GM03348 (cell line): Measurements from ENCODE around the gene GAREM2.

ENCODE experiments used
- DNase-seq: peaks from one replicate; pipeline ENCODE4 v3.0.0; 2012; ENCODE audit warnings: low spot score

The GAREM2 gene

DNA sequence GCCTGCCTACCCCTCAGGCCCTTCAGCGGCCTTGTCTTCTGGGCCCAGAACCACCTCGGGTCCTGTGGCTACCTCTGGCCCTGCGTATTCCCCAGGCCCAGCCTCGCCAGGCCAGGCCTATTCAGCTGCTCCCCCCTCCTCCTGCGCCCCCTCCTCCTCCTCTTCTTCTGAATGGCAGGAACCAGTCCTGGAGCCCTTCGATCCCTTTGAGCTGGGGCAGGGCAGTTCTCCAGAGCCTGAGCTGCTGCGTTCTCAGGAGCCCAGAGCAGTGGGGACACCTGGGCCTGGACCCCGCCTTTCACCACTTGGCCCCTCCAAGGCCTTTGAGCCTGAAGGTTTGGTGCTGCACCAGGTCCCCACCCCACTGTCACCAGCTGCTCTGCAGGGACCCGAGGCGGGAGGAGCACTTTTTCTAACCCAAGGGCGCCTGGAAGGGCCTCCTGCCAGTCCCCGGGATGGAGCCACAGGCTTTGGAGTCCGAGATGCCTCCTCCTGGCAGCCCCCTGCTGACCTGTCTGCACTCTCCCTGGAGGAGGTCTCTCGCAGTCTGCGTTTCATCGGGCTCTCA is 14.7 kb downstream of the GAREM2 start:
- no peak for DNase-seq

DNA sequence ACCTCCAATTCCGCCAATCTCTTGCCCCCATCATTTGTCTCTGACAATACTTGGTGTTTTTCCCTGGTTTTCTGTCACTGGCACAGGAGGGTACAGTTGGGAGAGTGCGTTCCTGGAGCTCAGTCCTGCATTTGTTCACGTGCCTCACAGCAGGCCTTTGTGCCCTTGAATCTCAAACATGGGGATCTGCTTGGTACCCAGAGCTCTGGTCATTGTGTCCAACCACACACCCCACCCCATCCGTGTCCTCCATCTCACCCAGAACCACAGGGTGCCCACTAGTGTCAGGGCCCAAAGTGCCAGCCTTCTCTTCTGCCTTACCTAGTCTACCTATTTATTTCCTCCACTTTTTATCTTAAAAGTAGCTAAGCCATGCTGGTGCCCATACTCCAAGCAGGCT is 16.2 kb downstream of the GAREM2 start:
- DNase-seq = no peak

DNA sequence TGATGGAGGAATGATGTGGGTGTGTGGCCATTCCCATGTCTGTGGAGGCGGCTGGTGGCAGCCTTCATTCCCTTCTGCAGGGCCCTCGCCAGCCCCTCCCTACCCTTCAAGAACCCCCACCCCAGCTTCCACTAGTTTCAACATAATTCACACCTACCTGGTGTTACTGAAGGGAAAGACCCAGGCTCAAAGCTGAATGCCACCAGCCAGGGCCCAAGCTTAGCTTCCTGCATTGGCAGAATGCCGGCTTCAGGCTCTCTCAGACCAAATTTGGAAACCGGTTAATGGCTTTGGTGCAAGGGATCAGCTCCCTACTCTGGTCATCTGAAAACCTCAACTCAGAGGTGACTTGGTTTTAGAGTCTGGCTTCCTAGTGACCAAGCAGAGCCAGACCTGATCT is 16.9 kb downstream of the GAREM2 start:
- no peak for DNase-seq

DNA sequence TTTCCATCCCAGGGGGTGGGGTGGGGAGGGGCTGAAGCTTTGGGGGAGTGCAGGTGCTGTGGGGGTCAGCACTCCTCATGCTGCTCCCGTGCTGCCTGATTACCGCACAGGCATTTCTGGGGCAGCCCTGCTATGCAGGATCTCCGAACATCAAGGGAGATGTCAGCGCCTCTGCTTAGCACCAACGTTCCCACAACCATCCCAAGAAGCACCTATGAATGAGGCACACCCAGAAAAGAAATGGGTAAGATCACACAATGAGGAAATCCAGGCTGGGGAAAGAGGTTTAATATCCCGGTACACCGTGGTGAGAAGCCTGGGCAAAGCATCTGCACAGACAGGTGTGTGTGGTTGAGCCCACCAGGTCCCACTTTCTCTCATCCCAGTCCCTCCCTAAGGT is 17.5 kb downstream of the GAREM2 start:
- no peak for DNase-seq

DNA sequence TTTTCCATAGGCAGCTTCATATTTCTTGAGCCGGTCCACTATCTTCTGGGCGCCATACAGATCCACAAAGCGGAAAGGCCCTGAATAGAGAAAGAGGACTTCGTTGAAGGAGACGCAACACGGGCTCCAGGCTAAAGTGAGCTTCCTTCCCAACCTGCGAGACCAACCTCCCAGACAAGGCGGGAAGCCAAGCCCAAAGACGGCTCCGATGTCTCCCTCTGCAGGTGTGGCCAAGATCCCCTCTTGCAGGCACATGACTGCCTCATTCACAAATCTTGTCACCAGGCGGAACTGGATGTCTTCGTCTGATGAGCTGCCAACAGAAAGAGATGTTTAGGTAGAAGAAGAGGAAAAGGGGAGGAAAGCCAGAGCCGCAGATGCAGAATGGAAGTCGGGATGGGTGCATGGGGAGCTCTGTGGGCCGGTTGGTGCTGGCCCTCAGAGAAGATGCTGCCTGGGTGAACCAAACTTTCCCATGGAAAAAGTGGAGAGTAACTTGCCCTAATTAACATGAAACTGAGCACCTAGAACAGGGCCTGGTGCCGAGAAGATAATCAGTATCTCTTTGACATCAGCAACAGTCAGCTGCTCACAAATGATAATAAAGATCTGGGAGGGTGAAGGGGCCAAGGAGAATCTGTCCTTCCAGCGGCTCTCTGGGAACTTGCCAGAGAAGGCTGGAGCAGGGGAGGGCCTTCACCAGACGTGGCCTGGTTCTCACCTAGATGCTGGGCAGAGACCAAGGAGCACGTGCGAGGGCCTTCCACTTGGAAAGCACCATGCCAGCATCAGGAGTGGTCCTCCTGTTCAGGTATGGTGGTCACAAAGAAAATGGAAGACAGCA is 18.6 kb downstream of the GAREM2 start:
- DNase-seq = no peak

DNA sequence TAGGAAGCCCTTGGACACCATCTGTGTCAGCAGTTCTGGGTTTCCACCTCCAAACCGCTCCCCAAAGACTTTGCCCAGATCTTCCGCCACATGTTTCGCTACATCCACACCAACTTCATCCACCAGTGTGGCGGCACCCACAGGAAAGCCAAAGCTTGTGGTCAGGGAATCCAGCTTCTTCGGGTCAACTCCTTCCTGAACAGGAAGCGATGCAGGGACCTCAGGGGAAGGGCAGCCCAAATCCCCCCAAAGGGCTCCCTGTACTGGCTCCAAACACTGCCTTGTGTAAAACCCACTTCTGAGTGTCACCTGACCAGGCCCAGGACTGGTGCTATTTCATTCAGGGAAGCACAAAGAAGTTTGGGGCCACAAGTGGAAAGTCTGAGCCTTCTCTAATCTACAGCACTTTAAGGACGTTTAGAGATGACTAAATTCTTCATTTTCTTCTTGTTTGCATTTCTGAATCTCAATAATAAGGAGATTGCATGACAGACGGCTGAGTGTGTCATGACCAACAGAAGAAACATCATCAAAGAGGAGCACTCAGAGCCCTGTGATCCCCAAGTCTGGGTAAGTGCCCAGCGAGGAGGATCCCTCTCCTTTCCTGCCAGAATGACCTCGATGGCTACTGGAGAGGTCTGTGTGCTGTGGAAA is 20.8 kb downstream of the GAREM2 start:
- DNase-seq = no peak

DNA sequence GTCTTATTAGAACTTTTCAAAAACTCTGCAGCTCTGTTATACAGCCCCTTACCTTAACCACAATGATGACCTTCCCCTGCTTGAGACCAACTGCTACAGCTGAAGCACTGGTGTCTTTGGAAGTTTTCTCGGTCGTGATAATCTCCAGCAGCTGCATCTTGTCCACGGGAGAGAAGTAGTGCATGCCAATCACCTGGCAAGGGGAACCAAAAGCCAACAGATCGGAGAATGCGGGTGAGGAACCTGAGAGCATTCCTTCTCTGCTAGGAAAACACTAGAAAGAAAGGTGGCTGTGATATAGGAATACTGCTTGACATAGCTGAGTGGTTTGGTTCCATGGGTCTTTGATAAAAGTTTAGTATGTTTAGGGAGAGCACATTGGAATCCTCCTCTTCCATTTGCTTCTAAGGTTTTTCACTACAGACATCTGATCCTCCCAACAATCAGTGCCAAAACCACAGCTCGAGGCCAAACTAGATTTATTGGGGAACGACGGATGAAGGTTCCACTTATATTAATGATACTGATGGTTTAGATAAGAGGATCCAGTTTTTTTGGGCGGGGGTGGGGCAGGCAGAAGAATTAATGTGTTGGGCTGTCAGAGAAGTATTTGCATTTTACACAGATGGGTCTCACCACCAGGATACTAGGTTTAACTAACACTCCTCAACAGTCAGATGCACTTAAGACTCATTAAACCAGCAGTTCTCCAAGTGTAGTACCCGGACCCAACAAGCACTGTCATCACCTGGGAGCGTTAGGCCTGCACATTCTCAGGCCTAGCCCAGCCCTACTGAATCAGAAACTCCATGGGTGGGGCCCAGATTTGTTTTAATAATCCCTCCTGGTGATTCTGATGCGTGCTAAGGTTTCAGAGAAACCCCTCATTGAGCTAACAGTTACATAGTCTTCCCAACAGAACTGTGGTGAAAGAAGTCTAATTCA is 22.4 kb downstream of the GAREM2 start:
- no peak for DNase-seq

DNA sequence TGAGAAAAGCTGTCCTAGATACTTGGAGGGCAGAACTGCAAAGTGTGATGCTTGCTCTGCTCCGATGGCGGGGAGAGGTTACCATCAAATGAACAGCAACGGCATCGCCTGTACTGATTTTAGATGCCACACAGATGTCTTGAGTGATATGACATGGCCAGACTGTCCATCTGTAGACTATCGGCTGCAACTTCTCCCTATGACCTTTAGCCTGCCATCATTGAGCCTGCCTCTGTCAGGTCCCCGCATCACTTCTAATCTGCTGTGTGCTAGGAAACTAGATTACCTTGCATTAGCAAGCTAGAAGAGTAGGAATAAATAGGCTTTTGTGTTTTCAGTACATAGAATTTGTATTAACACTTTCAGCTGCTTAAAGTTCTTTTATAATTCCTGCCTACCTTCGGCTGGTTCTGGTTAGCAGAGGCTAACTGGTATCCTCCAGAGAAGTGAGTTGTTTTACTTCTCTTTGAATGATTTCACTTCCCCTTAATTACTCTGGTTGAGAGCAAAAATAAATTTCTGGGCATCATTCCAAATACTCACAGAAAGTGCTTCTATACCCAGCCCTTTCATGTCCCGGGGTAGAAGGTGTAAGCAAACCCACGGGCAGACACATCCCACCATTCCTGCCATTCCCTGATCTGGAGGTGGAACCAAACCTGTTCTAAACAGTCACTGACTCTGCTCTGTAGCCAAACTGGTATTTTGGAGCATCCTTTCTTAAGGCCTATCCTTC is 24.0 kb downstream of the GAREM2 start:
- no peak for DNase-seq

DNA sequence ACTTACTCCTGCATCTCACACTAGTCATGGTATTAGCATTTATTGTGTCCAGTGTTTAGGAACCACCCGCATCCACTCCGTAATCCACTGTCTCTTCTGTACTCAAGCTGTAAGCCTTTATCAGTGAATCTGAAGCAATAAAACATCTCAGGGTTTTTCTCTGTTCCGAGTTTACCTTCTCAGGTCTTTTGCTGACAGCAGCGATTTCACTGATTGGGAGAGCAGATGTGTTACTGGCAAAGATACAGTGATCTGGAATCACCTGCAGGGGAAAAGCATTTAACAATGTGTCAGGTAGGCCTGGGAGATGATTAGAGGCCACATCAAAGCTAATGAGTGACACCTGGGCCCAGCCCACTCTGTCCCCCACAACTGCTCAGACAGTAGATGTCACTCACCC is 24.6 kb downstream of the GAREM2 start:
- no peak for DNase-seq

DNA sequence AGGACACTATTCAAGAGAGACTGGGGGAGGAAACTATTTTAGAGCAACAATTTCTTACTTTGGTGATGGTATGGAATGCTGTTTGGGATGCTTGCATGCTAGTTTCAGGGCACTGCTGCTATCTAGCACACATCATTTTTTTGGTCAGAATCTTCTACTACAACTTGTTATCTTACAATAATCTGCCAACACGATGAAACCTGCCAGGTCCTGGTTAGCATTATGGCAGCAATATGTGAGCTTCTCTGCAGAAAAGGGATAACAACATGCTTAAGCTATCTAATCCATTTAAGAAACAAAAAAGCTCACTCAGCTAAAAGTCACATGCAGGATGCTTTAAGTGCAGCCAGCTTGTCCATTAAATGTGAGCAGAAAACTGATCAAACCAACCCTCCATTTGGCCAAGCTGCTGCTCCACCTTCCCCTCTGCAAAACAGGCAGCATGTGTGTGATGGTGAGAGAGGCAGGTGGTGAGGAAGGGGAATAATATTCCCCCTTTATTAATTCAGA is 30.1 kb downstream of the GAREM2 start:
- no peak for DNase-seq

DNA sequence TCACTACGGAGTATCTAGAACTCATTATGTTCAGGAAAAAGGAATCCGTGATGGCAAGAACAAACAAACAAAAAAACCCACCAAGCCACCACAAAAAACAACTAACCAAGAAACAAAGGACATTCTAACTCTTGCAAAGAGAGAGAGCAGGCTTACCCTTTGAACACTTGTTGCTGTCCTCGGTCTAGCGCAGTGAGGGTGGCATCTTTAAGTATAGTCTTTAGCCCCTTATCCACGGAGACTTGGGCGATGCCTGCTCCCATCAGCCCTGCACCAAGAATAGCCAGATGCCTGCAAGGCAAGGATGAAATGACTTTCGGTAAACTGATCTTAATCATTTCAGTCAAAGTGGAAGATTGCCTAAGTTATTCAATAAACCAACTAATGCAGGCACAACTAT is 31.0 kb downstream of the GAREM2 start:
- DNase-seq = no peak

DNA sequence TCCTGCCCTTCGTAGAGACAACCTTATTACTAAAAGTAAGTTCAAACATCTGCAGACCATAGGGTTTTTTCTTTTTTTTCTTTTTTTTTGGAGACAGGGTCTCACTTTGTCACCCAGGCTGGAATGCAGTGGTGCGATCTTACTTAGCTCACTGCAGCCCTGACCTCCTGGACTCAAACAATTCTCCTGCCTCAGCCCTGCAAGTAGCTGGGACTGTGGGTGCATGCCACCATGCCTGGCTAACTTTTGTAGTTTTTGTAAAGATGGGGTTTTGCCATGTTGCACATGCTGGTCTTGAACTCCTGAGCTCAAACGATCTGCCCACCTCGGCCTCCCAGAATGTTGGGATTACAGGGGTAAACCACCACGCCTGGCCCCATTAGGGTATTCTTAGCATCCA is 39.1 kb downstream of the GAREM2 start:
- no peak for DNase-seq

DNA sequence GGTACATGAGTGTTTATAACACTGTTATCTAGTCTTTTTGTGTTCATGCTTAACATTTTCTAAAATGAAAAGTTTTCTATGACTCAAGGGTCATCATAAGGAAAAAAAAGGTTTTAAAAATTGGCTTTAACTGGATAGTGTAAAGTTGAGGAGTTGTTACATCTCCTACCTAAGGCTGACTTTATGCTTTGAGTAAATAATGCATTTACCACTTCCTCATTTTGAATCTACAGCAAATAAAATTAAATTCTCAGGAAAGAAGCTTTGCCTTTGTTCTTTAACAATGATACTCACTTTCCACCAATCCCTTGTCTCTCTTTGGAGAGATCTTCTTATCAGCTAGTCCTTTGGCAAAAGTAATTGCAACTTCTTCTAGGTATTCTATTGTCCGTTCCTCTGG is 41.9 kb downstream of the GAREM2 start:
- no peak for DNase-seq

DNA sequence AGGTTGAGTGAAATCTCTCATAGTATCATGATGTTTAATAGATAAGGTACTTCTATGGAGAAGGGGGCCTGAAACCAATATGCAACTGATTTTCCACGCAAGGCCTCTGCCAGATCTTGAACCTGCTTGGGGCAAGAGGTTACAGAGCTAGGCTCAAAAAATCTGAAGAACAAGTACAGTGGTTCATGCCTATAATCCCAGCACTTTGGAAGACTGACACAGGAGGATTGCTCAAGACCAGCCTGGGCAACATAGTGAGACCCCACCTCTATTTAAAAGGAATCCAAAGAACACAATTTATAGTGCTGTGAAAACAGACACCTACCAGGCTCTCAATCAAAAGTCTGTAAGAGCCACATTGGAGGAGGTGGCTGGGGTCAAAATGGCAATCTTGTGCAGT is 42.9 kb downstream of the GAREM2 start:
- no peak for DNase-seq

DNA sequence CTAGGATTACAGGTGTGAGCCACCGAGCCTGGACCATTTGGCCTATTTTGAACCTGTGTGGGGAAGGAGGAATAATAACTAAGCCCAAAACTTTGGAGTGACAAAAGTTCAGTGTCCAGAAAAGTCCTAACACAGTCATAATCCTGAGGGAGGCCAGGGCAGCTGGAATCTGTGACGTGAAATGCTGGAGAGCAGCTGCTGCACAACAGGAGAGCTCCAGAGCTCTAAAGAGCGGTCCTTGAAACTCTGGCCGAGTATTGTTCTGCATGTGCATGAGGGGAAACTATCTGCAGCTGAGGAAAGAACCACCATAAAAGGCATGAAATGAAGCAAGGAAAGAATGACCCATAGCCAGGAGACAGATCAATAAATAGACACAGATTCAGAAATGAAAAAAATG is 43.7 kb downstream of the GAREM2 start:
- DNase-seq = no peak

DNA sequence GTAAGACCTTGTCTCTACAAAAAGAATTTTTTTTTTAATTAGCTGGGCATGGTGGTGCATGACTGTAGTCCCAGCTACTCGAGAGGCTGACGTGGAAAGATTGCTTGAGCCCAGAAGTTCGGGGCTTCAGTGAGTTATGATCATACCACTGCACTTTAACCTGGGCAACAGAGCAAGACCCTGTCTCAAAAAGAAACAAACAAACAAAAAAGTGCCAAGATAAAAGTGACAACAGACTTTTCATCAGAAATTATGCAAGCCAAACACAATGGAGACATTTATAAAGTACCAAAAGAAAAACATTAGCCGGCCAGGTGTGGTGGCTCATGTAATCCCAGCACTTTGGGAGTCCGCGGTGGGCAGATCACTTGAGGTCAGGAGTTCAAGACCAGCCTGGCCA is 44.8 kb downstream of the GAREM2 start:
- no peak for DNase-seq

DNA sequence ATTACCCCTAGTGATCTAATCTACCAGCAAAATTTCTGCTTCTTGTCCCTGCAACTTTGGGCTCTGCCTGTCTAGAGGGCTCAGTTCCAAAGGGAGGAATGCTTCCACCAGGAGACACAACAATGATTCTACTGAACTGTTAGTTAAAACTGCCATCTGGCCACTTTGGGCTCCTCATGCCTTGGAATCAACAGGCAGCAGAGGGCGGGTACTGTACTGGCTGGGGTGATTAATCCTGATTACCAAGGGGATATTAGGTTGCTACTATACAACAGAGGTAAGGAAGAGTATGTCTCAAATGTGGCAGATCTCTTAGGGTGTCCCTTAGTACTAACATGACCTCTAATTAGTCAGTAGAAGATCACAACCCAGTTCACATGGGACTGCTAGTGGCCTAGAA is 50.1 kb downstream of the GAREM2 start:
- DNase-seq = no peak

DNA sequence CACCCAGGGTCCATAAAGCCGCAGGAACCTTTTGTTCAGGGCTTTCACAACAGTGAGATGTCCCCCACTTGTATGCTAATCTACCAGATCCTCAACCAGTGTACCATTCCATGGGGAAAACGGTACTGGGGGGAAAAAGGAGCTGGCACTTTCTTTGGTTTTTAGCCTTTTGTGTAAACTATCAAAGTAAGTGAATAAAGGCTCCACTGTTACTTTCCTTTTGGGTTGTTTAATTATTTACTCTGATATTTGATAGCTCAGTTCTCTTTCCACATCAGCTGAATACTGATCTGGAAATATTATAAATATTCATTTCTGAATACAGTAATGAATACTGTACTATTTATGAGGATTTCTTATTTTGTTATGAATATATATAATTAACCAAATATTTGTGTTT is 51.2 kb downstream of the GAREM2 start:
- no peak for DNase-seq

DNA sequence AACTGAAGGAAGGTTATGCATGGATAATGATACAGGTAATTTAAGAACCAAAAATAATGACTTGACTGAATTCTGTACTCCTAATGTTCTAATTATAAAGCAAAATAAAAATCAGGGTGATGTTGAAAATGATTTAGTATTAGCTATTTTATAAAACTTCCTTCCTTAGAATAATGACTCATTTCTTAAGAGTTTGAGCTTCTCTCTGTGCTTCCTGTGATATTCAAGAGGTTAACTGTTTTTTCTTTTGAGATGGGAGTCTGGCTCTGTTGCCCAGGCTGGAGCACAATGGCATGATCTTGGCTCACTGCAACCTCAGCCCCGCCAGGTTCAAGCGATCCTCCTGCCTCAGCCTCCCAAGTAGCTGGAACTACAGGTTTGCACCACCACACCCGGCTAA is 56.7 kb downstream of the GAREM2 start:
- DNase-seq = no peak

DNA sequence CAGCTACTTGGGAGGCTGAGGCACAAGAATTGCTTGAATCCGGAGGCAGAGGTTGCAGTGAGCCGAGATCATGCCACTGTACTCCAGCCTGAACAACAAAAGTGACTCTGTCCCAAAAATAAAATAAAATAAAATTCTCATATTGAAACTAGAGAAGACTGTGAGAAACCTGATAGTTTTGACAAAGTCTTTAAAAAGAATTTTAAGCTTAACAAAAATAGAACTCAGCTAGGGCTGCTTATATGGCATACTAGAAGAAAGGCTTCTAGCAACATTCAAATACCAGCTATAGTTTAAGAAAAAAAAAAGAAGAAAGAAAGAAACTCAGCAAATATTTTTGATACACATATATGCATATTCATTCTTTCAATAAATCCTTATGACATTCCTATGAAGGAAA is 57.9 kb downstream of the GAREM2 start:
- DNase-seq = no peak

DNA sequence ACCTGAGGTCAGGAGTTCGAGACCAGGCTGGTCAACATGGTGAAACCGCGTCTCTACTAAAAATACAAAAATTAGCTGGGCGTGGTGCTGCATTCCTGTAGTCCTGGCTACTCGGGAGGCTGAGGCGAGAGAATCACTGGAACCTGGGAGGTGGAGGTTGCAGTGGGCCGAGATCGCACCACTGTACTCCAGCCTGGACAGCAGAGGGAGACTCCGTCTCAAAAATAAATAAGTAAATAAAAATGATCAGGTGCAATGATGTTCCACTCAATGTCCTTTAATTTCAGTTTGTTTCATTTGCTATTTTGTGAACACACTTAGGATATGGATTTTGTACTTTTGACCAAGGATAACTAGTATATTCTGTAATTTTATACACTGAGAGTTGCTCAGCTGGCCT is 62.2 kb downstream of the GAREM2 start:
- no peak for DNase-seq

DNA sequence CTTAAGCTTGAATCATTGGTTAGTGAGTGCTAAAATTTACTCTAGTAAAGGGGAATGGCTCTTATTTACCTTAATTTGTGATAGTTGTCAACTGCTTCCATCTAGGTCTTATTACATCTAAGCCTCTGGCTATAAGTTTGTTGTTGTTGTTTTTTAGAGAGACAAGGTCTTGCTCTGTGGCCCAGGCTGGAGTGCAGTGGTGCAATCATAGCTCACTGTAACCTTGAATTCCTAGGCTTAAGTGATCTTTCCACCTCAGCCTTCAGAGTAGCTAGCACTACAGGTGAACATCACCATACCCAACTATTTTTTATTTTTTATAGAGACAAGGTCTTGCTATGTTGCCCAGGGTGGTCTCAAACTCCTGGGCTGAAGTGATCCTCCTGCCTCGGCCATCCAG is 65.0 kb downstream of the GAREM2 start:
- no peak for DNase-seq
